Ishikawa (cell line): ENCODE measurements around the gene B3GAT1.

ENCODE experiments used
- CEBPB ChIP-seq: IDR thresholded peaks from 2 replicates; pipeline ENCODE4 v1.6.1; 2012
- CREB1 ChIP-seq: IDR thresholded peaks from 2 replicates; pipeline ENCODE4 v1.6.1; 2012; ENCODE audit warnings: low read depth
- EGR1 ChIP-seq: IDR thresholded peaks from 2 replicates; pipeline ENCODE4 v1.6.1; 2012
- EP300 ChIP-seq: IDR thresholded peaks from 2 replicates; pipeline ENCODE4 v1.6.1; 2012; ENCODE audit warnings: borderline replicate concordance
- FOXM1 ChIP-seq: IDR thresholded peaks from 2 replicates; pipeline ENCODE4 v1.6.1; 2012; ENCODE audit warnings: low read depth, borderline replicate concordance
- NFIC ChIP-seq: IDR thresholded peaks from 2 replicates; pipeline ENCODE4 v1.6.1; 2012
- RAD21 ChIP-seq: IDR thresholded peaks from 2 replicates; pipeline ENCODE4 v1.6.1; 2012; ENCODE audit warnings: low read depth
- TAF1 ChIP-seq: IDR thresholded peaks from 2 replicates; pipeline ENCODE4 v1.6.1; 2012; ENCODE audit warnings: low read depth, mild to moderate bottlenecking
- TCF12 ChIP-seq: IDR thresholded peaks from 2 replicates; pipeline ENCODE4 v1.6.1; 2012; ENCODE audit warnings: low read depth
- TEAD4 ChIP-seq: IDR thresholded peaks from 2 replicates; pipeline ENCODE4 v1.6.1; 2012
- YY1 ChIP-seq: IDR thresholded peaks from 2 replicates; pipeline ENCODE4 v1.6.1; 2012; ENCODE audit warnings: low read depth
- ZBTB7A ChIP-seq: IDR thresholded peaks from 2 replicates; pipeline ENCODE4 v1.6.1; 2012; ENCODE audit warnings: low read depth
- TF ChIP-seq, protein P1 (sequence below): IDR thresholded peaks from 2 replicates; pipeline ENCODE4 v1.6.1; 2012
- TF ChIP-seq, protein P2 (sequence below): IDR thresholded peaks from 2 replicates; pipeline ENCODE4 v1.6.1; 2012
- TF ChIP-seq, protein P3 (sequence below): IDR thresholded peaks from 2 replicates; pipeline ENCODE4 v1.6.1; 2012; ENCODE audit warnings: low read depth, mild to moderate bottlenecking

B3GAT1 gene

DNA sequence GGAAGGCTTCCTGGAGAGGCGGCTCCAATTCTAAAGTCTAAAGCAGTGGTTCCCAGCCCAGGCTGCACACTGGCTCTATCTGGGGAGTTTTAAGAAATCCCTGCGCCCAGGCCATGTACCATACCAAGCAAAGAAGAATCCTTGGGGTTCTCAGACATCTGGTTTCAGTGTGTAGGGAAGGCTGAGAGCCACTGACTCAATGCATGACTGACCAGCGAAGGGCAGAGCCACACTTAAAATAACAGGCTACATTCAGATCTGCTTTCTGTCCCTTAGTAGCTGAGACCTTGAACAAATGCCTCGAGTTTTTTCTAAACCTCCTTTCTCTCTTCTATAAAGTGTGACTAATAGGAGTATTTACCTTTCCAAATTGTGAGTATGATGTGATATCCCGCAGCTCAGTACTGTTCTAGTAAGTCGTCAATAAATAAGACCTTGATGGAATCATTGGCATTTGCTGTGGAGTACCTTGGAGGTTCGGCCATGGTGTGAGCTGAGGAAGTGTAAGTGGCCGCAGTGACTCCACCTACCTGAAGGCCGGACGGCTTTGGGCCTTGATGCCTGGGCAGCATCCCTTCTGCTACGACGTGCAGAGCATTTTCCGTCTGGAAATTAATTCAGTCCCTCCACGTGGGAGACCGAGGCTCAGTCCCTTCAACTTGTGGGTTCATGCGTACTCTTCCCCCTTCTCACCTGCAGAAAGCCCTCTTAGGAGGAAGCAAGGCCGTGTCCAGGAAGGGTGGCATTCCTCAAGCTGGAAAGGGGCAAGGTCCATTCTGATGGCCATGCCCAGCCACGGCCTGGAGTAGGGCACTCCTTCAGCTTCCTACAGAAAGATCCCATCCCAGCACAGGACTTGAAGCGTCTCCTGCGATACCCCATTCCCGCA lies 55.1 kb downstream of the B3GAT1 start:
- TF ChIP-seq TEAD4 (no peak), CEBPB (no peak), YY1 (no peak), EGR1 (no peak), TAF1 (no peak), RAD21 (no peak), NFIC (no peak), FOXM1 (no peak), ZBTB7A (no peak), CREB1 (no peak)
- TF ChIP-seq, protein P1, sequence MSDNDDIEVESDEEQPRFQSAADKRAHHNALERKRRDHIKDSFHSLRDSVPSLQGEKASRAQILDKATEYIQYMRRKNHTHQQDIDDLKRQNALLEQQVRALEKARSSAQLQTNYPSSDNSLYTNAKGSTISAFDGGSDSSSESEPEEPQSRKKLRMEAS = no peak
- TF ChIP-seq, protein P2, sequence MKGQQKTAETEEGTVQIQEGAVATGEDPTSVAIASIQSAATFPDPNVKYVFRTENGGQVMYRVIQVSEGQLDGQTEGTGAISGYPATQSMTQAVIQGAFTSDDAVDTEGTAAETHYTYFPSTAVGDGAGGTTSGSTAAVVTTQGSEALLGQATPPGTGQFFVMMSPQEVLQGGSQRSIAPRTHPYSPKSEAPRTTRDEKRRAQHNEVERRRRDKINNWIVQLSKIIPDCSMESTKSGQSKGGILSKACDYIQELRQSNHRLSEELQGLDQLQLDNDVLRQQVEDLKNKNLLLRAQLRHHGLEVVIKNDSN = no peak
- TF ChIP-seq, protein P3, sequence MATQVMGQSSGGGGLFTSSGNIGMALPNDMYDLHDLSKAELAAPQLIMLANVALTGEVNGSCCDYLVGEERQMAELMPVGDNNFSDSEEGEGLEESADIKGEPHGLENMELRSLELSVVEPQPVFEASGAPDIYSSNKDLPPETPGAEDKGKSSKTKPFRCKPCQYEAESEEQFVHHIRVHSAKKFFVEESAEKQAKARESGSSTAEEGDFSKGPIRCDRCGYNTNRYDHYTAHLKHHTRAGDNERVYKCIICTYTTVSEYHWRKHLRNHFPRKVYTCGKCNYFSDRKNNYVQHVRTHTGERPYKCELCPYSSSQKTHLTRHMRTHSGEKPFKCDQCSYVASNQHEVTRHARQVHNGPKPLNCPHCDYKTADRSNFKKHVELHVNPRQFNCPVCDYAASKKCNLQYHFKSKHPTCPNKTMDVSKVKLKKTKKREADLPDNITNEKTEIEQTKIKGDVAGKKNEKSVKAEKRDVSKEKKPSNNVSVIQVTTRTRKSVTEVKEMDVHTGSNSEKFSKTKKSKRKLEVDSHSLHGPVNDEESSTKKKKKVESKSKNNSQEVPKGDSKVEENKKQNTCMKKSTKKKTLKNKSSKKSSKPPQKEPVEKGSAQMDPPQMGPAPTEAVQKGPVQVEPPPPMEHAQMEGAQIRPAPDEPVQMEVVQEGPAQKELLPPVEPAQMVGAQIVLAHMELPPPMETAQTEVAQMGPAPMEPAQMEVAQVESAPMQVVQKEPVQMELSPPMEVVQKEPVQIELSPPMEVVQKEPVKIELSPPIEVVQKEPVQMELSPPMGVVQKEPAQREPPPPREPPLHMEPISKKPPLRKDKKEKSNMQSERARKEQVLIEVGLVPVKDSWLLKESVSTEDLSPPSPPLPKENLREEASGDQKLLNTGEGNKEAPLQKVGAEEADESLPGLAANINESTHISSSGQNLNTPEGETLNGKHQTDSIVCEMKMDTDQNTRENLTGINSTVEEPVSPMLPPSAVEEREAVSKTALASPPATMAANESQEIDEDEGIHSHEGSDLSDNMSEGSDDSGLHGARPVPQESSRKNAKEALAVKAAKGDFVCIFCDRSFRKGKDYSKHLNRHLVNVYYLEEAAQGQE = no peak

GRCh38 chr11:134355656-134356055 lies 56.4 kb downstream of the B3GAT1 start:
- TF ChIP-seq RAD21 (no peak), EGR1 (no peak), FOXM1 (no peak), CREB1 (no peak), ZBTB7A (no peak), TCF12 (no peak), TAF1 (no peak), NFIC (no peak), TEAD4 (no peak), YY1 (no peak)
- TF ChIP-seq, protein P3 = no peak
- TF ChIP-seq, protein P1 = no peak
- TF ChIP-seq, protein P2 = no peak

- TF ChIP-seq YY1 (no peak), ZBTB7A (no peak), NFIC (no peak), EGR1 (no peak), CREB1 (no peak), TAF1 (no peak), EP300 (no peak), FOXM1 (no peak), TCF12 (no peak), RAD21 (no peak), TEAD4 (no peak)
- TF ChIP-seq, protein P2 = no peak
- TF ChIP-seq, protein P1 = no peak
- TF ChIP-seq, protein P3 = no peak
Observed at GRCh38 chr11:134355136-134355535, 56.9 kb downstream of the B3GAT1 start.
